Right cardiac atrium (tissue), 5 donors: ENCODE measurements around the gene ERC2. TPM values are rescaled to one million over a fixed set of nuclear protein-coding genes. Genes with fewer than 3 reads are reported as not detected.
A peak's percentile ranks its signal among the peaks of the same experiment; 100 is the strongest.

Experiments
- ATAC-seq, 2 donors: fragments of 200-7000 bp; cut with Tn5 transposase; one replicate each; pipeline versions ENCODE4 v1.8.0 to v1.9.1; 2020; ENCODE audit warnings: moderate library complexity in 2 of 2, mild to moderate bottlenecking in 1 of 2
- DNase-seq, 3 donors: peaks; one replicate each; pipeline ENCODE4 v3.0.0-alpha.2; 2020
- H3K27ac ChIP-seq: one replicate; pipeline ENCODE4 v1.5.1; 2013; ENCODE audit warnings: mild to moderate bottlenecking, low read length, control low read depth, moderate library complexity
- H3K27me3 ChIP-seq: one replicate; pipeline ENCODE4 v1.6.1; 2013; ENCODE audit not compliant: control insufficient read depth, insufficient read depth
- H3K4me1 ChIP-seq: one replicate; pipeline ENCODE4 v1.6.1; 2013; ENCODE audit warnings: low read length; ENCODE audit not compliant: control insufficient read depth, insufficient read depth
- H3K4me3 ChIP-seq: one replicate; pipeline ENCODE4 v1.5.1; 2013; ENCODE audit warnings: low read length, control low read depth
- H3K9me3 ChIP-seq: one replicate; pipeline ENCODE4 v1.6.1; 2013; ENCODE audit warnings: low read length; ENCODE audit not compliant: control insufficient read depth
- WGBS: extraction: QIAGEN DNeasy Blood & Tissue Kit; methylation state at CpG from one replicate; pipeline ENCODE4 v1.1.7; 2013; 5-methylcytosine and 5-hydroxymethylcytosine counted together
- intact Hi-C, 4 donors: fragments of 100-400 bp; cut with DNase I; formaldehyde crosslinking; loops; one replicate each; pipeline versions ENCODE4 v1.11.0 to v1.14.0; 2022 to 2023
- polyA plus RNA-seq: library from polyadenylated mRNA; stranded (reverse); fragments of 200-250 nt; gene quantifications from one replicate; pipeline ENCODE4 v1.2.3, GENCODE V29; 2013
- total RNA-seq, 4 donors: library from RNA; stranded (reverse); fragmentation: NEBNext Ultra II Directional; extraction: Animal tissue kit (Norgen Biotek cat#: 25700); gene quantifications; one replicate each; pipeline ENCODE4 v1.2.1, GENCODE V29; 2021
- donor health status: healthy with polysubstance abuse.
- donor health status: DM: no; HTN: yes; CAD: no.
- donor health status: DM: no; HTN: no; CAD: no.
- donor health status: DM: no; HTN: yes; CAD: no; lungs with severe emphysema.
- donor health status: DM: yes; HTN: yes; CAD: no.

The ERC2 gene
- total and polyA plus RNA-seq, 5 donors = 1.5 to 9.2 (median 3.8) TPM

- Histone ChIP-seq H3K4me3 (no peak overlapping the region), H3K27ac (no peak overlapping the region), H3K4me1 (no peaks in the 10 kb centered on the region), H3K27me3 (no peaks in the 10 kb centered on the region), H3K9me3 (no peaks in the 10 kb centered on the region)
- DNase-seq (no peak), ATAC-seq (no peak)
- WGBS = 87% methylated on average over 1 of the region's 1 CpG
- intact Hi-C loops = no loop called here
Observed at GRCh38 chr3:56185827-56186226, 282.4 kb downstream of the ERC2 start.

GRCh38 chr3:56183529-56183928 is 284.7 kb downstream of the ERC2 start:
- 61% methylated on average over 4 of the region's 4 CpGs for WGBS
- intact Hi-C loops = no loop called here
- ATAC-seq = no peak
- Histone ChIP-seq H3K4me3 (no peak overlapping the region), H3K27ac (no peak overlapping the region), H3K9me3 (no peaks in the 10 kb centered on the region), H3K27me3 (no peaks in the 10 kb centered on the region), H3K4me1 (no peaks in the 10 kb centered on the region)
- DNase-seq = no peak

GRCh38 chr3:56180433-56180832 is 287.8 kb downstream of the ERC2 start:
- DNase-seq = no peak
- Histone ChIP-seq H3K4me1 (no peaks in the 10 kb centered on the region), H3K27me3 (no peaks in the 10 kb centered on the region), H3K27ac (no peak overlapping the region), H3K9me3 (no peaks in the 10 kb centered on the region), H3K4me3 (no peak overlapping the region)
- no peak for ATAC-seq
- 77% methylated on average over 2 of the region's 2 CpGs for WGBS
- intact Hi-C loops = no loop called here

- DNase-seq = no peak
- Histone ChIP-seq H3K9me3 (no peaks in the 10 kb centered on the region), H3K27me3 (no peaks in the 10 kb centered on the region), H3K4me3 (no peak overlapping the region), H3K4me1 (no peaks in the 10 kb centered on the region), H3K27ac (no peak overlapping the region)
- WGBS = 82% methylated on average over 7 of the region's 7 CpGs
- intact Hi-C loops = no loop called here
- ATAC-seq = no peak
Observed at GRCh38 chr3:56173601-56174000, 294.7 kb downstream of the ERC2 start.

- WGBS = 88% methylated on average over 3 of the region's 3 CpGs
Observed at GRCh38 chr3:56164436-56164835, 303.8 kb downstream of the ERC2 start.

GRCh38 chr3:56157693-56158362 is 310.4 kb downstream of the ERC2 start:
- Histone ChIP-seq H3K27ac (no peak overlapping the region), H3K9me3 (no peaks in the 10 kb centered on the region), H3K27me3 (no peaks in the 10 kb centered on the region), H3K4me1 (no peaks in the 10 kb centered on the region), H3K4me3 (no peak overlapping the region)
- 55% methylated on average over 3 of the region's 3 CpGs for WGBS
- peak; percentile 19 to 42 (median 25) for DNase-seq
- intact Hi-C loops = no loop called here
- ATAC-seq = peak; percentile 37 to 69

More at GRCh38 chr3:56164436-56164835, 303.8 kb downstream of the ERC2 start:
- no peaks in the 10 kb centered on the region for H3K4me1 ChIP-seq
- H3K27me3 ChIP-seq = no peaks in the 10 kb centered on the region
- no peak overlapping the region for H3K27ac ChIP-seq
- ATAC-seq (no peak), DNase-seq (no peak)
- H3K9me3 ChIP-seq = no peaks in the 10 kb centered on the region
- H3K4me3 ChIP-seq = no peak overlapping the region
- intact Hi-C loops = no loop called here

- no peak overlapping the region for H3K27ac ChIP-seq
- H3K4me3 ChIP-seq = no peak overlapping the region
- intact Hi-C loops = no loop called here
- DNase-seq = no peak
- H3K4me1 ChIP-seq = no peaks in the 10 kb centered on the region
- ATAC-seq = no peak
- H3K27me3 ChIP-seq = no peaks in the 10 kb centered on the region
- WGBS = 96% methylated on average over 1 of the region's 1 CpG
- no peaks in the 10 kb centered on the region for H3K9me3 ChIP-seq
Observed at GRCh38 chr3:56154297-56154696, 314.0 kb downstream of the ERC2 start.

- H3K27ac ChIP-seq = no peak overlapping the region
- no peak overlapping the region for H3K4me3 ChIP-seq
- H3K9me3 ChIP-seq = no peaks in the 10 kb centered on the region
- DNase-seq (no peak), ATAC-seq (no peak)
- intact Hi-C loops = no loop called here
- WGBS = 64% methylated on average over 3 of the region's 3 CpGs
- H3K27me3 ChIP-seq = no peaks in the 10 kb centered on the region
- no peaks in the 10 kb centered on the region for H3K4me1 ChIP-seq
Observed at GRCh38 chr3:56147354-56147753, 320.9 kb downstream of the ERC2 start.

GRCh38 chr3:56145410-56145809 is 322.9 kb downstream of the ERC2 start:
- Histone ChIP-seq H3K27ac (no peak overlapping the region), H3K4me1 (no peaks in the 10 kb centered on the region), H3K9me3 (no peaks in the 10 kb centered on the region), H3K27me3 (no peaks in the 10 kb centered on the region), H3K4me3 (no peak overlapping the region)
- 50% methylated on average over 2 of the region's 2 CpGs for WGBS
- DNase-seq (no peak), ATAC-seq (peak in 1 of 2 donors; percentile 44)
- intact Hi-C loops = no loop called here

- intact Hi-C loops = no loop called here
Observed at GRCh38 chr3:56144805-56145204, 323.5 kb downstream of the ERC2 start.

GRCh38 chr3:56137415-56137814 is 330.9 kb downstream of the ERC2 start:
- H3K27ac ChIP-seq = no peak overlapping the region
- ATAC-seq (no peak), DNase-seq (no peak)
- H3K27me3 ChIP-seq = no peaks in the 10 kb centered on the region
- 36% methylated on average over 1 of the region's 1 CpG for WGBS
- H3K9me3 ChIP-seq = no peaks in the 10 kb centered on the region
- intact Hi-C loops = no loop called here
- H3K4me3 ChIP-seq = no peak overlapping the region
- H3K4me1 ChIP-seq = no peaks in the 10 kb centered on the region

More at GRCh38 chr3:56144805-56145204, 323.5 kb downstream of the ERC2 start:
- Histone ChIP-seq H3K4me3 (no peak overlapping the region), H3K27me3 (no peaks in the 10 kb centered on the region), H3K4me1 (no peaks in the 10 kb centered on the region), H3K27ac (no peak overlapping the region), H3K9me3 (no peaks in the 10 kb centered on the region)
- peak; percentile 66 to 78 for ATAC-seq
- no peak for DNase-seq
- WGBS = 42% methylated on average over 4 of the region's 4 CpGs

GRCh38 chr3:56136514-56136913 is 331.8 kb downstream of the ERC2 start:
- H3K27me3 ChIP-seq = no peaks in the 10 kb centered on the region
- ATAC-seq (no peak), DNase-seq (no peak)
- no peaks in the 10 kb centered on the region for H3K9me3 ChIP-seq
- intact Hi-C loops = no loop called here
- WGBS = 33% methylated on average over 2 of the region's 2 CpGs
- H3K4me1 ChIP-seq = no peaks in the 10 kb centered on the region
- H3K27ac ChIP-seq = no peak overlapping the region
- no peak overlapping the region for H3K4me3 ChIP-seq
